ENCODE measurements around the gene TEX13B.

TEX13B gene

GRCh38 chrX:108019382-108019875 is 37.3 kb upstream of the TEX13B start:
- H3K9ac ChIP-seq (ENCODE audit: insufficient read length, low read depth), result no peak overlapping the region
- H3K36me3 ChIP-seq (ENCODE audit: insufficient read depth, insufficient read length, low read length), result no peaks in the 10 kb centered on the region
- H3K4me1 ChIP-seq (ENCODE audit: insufficient read depth, insufficient read length), result peaks cover 5% of the 10 kb centered on the region
- DNase-seq (ENCODE audit: low read depth, low spot score), result no peak
- H3K9me3 ChIP-seq (ENCODE audit: insufficient read depth, low read length), result no peaks in the 10 kb centered on the region
- TF ChIP-seq YY1 (IDR thresholded peaks at IDR 0.05; ENCODE audit: insufficient read depth, insufficient read length), result no peak
- TF ChIP-seq SUZ12 (IDR thresholded peaks at IDR 0.05; ENCODE audit: extremely low read depth, insufficient read depth, insufficient read length), result no peak
- no peak for TF ChIP-seq ZNF274 (IDR thresholded peaks at IDR 0.05; ENCODE audit: low read depth, low read length)
- no peaks in the 10 kb centered on the region for H3K27me3 ChIP-seq (ENCODE audit: insufficient read depth, insufficient read length)
- H3K4me3 ChIP-seq (ENCODE audit: insufficient read length, low read depth), result no peak overlapping the region

- Histone ChIP-seq H3K9me3 (ENCODE audit: insufficient read depth, low read length) (no peaks in the 10 kb centered on the region), H3K4me1 (ENCODE audit: insufficient read depth, insufficient read length) (peaks cover 5% of the 10 kb centered on the region), H3K4me3 (ENCODE audit: insufficient read length, low read depth) (no peak overlapping the region), H3K36me3 (ENCODE audit: insufficient read depth, insufficient read length, low read length) (no peaks in the 10 kb centered on the region), H3K9ac (ENCODE audit: insufficient read length, low read depth) (no peak overlapping the region), H3K27me3 (ENCODE audit: insufficient read depth, insufficient read length) (no peaks in the 10 kb centered on the region)
- TF ChIP-seq YY1 (IDR thresholded peaks at IDR 0.05; ENCODE audit: insufficient read depth, insufficient read length) (no peak), SUZ12 (IDR thresholded peaks at IDR 0.05; ENCODE audit: extremely low read depth, insufficient read depth, insufficient read length) (no peak), ZNF274 (IDR thresholded peaks at IDR 0.05; ENCODE audit: low read depth, low read length) (no peak)
- no peak for DNase-seq (ENCODE audit: low read depth, low spot score)
Measured at GRCh38 chrX:108018656-108019381, 36.6 kb upstream of the TEX13B start.

- no peak for TF ChIP-seq YY1 (IDR thresholded peaks at IDR 0.05; ENCODE audit: insufficient read depth, insufficient read length)
- no peak for TF ChIP-seq ZNF274 (IDR thresholded peaks at IDR 0.05; ENCODE audit: low read depth, low read length)
- TF ChIP-seq SUZ12 (IDR thresholded peaks at IDR 0.05; ENCODE audit: extremely low read depth, insufficient read depth, insufficient read length), result no peak
- Histone ChIP-seq H3K4me3 (ENCODE audit: insufficient read length, low read depth) (no peak overlapping the region), H3K27me3 (ENCODE audit: insufficient read depth, insufficient read length) (no peaks in the 10 kb centered on the region), H3K4me1 (ENCODE audit: insufficient read depth, insufficient read length) (no peaks in the 10 kb centered on the region), H3K9ac (ENCODE audit: insufficient read length, low read depth) (no peak overlapping the region), H3K36me3 (ENCODE audit: insufficient read depth, insufficient read length, low read length) (no peaks in the 10 kb centered on the region), H3K9me3 (ENCODE audit: insufficient read depth, low read length) (peaks cover 9% of the 10 kb centered on the region; the same call in 1 of the 2 replicates)
- DNase-seq (ENCODE audit: low read depth, low spot score), result no peak
Measured at GRCh38 chrX:108001218-108001814, 19.1 kb upstream of the TEX13B start.

- H3K4me1 ChIP-seq (ENCODE audit: insufficient read depth, insufficient read length), result no peaks in the 10 kb centered on the region
- H3K9ac ChIP-seq (ENCODE audit: insufficient read length, low read depth), result no peak overlapping the region
- TF ChIP-seq ZNF274 (IDR thresholded peaks at IDR 0.05; ENCODE audit: low read depth, low read length) (no peak), SUZ12 (IDR thresholded peaks at IDR 0.05; ENCODE audit: extremely low read depth, insufficient read depth, insufficient read length) (no peak), YY1 (IDR thresholded peaks at IDR 0.05; ENCODE audit: insufficient read depth, insufficient read length) (no peak)
- H3K27me3 ChIP-seq (ENCODE audit: insufficient read depth, insufficient read length), result no peaks in the 10 kb centered on the region
- peaks cover 9% of the 10 kb centered on the region; the same call in 1 of the 2 replicates for H3K9me3 ChIP-seq (ENCODE audit: insufficient read depth, low read length)
- H3K4me3 ChIP-seq (ENCODE audit: insufficient read length, low read depth), result no peak overlapping the region
- DNase-seq (ENCODE audit: low read depth, low spot score), result no peak
- no peaks in the 10 kb centered on the region for H3K36me3 ChIP-seq (ENCODE audit: insufficient read depth, insufficient read length, low read length)
Measured at GRCh38 chrX:108000751-108001150, 18.6 kb upstream of the TEX13B start.

- no peak for TF ChIP-seq YY1 (IDR thresholded peaks at IDR 0.05; ENCODE audit: insufficient read depth, insufficient read length)
- no peak for TF ChIP-seq SUZ12 (IDR thresholded peaks at IDR 0.05; ENCODE audit: extremely low read depth, insufficient read depth, insufficient read length)
- no peak for TF ChIP-seq ZNF274 (IDR thresholded peaks at IDR 0.05; ENCODE audit: low read depth, low read length)
- no peak for DNase-seq (ENCODE audit: low read depth, low spot score)
- Histone ChIP-seq H3K4me1 (ENCODE audit: insufficient read depth, insufficient read length) (no peaks in the 10 kb centered on the region), H3K36me3 (ENCODE audit: insufficient read depth, insufficient read length, low read length) (no peaks in the 10 kb centered on the region), H3K4me3 (ENCODE audit: insufficient read length, low read depth) (no peak overlapping the region), H3K9me3 (ENCODE audit: insufficient read depth, low read length) (peaks cover 5% of the 10 kb centered on the region; the same call in 1 of the 2 replicates), H3K9ac (ENCODE audit: insufficient read length, low read depth) (no peak overlapping the region), H3K27me3 (ENCODE audit: insufficient read depth, insufficient read length) (no peaks in the 10 kb centered on the region)
Measured at GRCh38 chrX:107996124-107996523, 14.0 kb upstream of the TEX13B start.

GRCh38 chrX:107985033-107985432 is 2.9 kb upstream of the TEX13B start:
- no peaks in the 10 kb centered on the region for H3K27me3 ChIP-seq (ENCODE audit: insufficient read depth, insufficient read length)
- TF ChIP-seq ZNF274 (IDR thresholded peaks at IDR 0.05; ENCODE audit: low read depth, low read length) (no peak), SUZ12 (IDR thresholded peaks at IDR 0.05; ENCODE audit: extremely low read depth, insufficient read depth, insufficient read length) (no peak), YY1 (IDR thresholded peaks at IDR 0.05; ENCODE audit: insufficient read depth, insufficient read length) (no peak)
- no peak for DNase-seq (ENCODE audit: low read depth, low spot score)
- no peaks in the 10 kb centered on the region for H3K4me1 ChIP-seq (ENCODE audit: insufficient read depth, insufficient read length)
- no peaks in the 10 kb centered on the region for H3K36me3 ChIP-seq (ENCODE audit: insufficient read depth, insufficient read length, low read length)
- no peak overlapping the region for H3K4me3 ChIP-seq (ENCODE audit: insufficient read length, low read depth)
- no peaks in the 10 kb centered on the region for H3K9me3 ChIP-seq (ENCODE audit: insufficient read depth, low read length)
- H3K9ac ChIP-seq (ENCODE audit: insufficient read length, low read depth), result no peak overlapping the region

- no peak for DNase-seq (ENCODE audit: low read depth, low spot score)
- Histone ChIP-seq H3K9me3 (ENCODE audit: insufficient read depth, low read length) (no peaks in the 10 kb centered on the region), H3K36me3 (ENCODE audit: insufficient read depth, insufficient read length, low read length) (no peaks in the 10 kb centered on the region), H3K27me3 (ENCODE audit: insufficient read depth, insufficient read length) (no peaks in the 10 kb centered on the region), H3K4me3 (ENCODE audit: insufficient read length, low read depth) (no peak overlapping the region), H3K9ac (ENCODE audit: insufficient read length, low read depth) (no peak overlapping the region), H3K4me1 (ENCODE audit: insufficient read depth, insufficient read length) (peaks cover 3% of the 10 kb centered on the region)
- TF ChIP-seq YY1 (IDR thresholded peaks at IDR 0.05; ENCODE audit: insufficient read depth, insufficient read length) (no peak), SUZ12 (IDR thresholded peaks at IDR 0.05; ENCODE audit: extremely low read depth, insufficient read depth, insufficient read length) (no peak), ZNF274 (IDR thresholded peaks at IDR 0.05; ENCODE audit: low read depth, low read length) (no peak)
Measured at GRCh38 chrX:107979534-107979933, 2.6 kb downstream of the TEX13B start.

Data from NT2/D1 (cell line).